ENCODE data around the gene IFNG. TPM values are rescaled to one million over a fixed set of nuclear protein-coding genes. Genes with fewer than 3 reads are reported as not detected.

Gene IFNG
- total and polyA plus RNA-seq, 10 of the 15 experiments (the other 5 are each of a cell fraction or from before 2014, with no cell fraction given) = 0.10 to 1.4 (median 0.25) TPM; not detected in 2

DNA sequence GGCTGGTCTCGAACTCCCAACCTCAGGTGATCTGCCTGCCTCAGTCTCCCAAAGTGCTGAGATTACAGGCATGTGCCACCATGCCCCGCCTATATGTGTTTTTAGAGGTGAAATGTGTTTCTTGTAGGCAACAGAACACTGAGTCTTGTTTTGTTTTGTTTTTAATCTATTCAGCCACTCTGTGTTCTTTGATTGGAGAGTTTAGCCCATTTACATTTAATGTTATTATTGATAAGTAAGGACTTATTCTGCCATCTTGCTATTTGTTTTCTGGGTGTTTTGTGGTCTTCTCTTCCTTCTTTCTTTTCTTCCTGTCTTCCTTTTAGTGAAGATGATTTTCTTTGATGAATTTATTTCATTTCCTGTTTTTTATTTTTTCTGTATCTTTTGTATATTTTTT lies 29.6 kb downstream of the IFNG start (continued):
- TF ChIP-seq, protein P1, sequence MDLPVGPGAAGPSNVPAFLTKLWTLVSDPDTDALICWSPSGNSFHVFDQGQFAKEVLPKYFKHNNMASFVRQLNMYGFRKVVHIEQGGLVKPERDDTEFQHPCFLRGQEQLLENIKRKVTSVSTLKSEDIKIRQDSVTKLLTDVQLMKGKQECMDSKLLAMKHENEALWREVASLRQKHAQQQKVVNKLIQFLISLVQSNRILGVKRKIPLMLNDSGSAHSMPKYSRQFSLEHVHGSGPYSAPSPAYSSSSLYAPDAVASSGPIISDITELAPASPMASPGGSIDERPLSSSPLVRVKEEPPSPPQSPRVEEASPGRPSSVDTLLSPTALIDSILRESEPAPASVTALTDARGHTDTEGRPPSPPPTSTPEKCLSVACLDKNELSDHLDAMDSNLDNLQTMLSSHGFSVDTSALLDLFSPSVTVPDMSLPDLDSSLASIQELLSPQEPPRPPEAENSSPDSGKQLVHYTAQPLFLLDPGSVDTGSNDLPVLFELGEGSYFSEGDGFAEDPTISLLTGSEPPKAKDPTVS (IDR thresholded peaks at IDR 0.05; ENCODE audit: low read depth, low read length) = no peak
- TF ChIP-seq SUZ12 (IDR thresholded peaks at IDR 0.05; ENCODE audit: unreplicated experiment) = no peak
- no peak for TF ChIP-seq RELA (IDR thresholded peaks at IDR 0.05; ENCODE audit: borderline replicate concordance, partially characterized antibody)
- no peak for TF ChIP-seq SRF (IDR thresholded peaks at IDR 0.05; ENCODE audit: low read depth in 2 of 2, low read length in 2 of 2)
- no peak for TF ChIP-seq DPF2 (IDR thresholded peaks at IDR 0.05)
- TF ChIP-seq BACH1 (IDR thresholded peaks at IDR 0.05; ENCODE audit: borderline replicate concordance) = no peak
- TF ChIP-seq RB1 (IDR thresholded peaks at IDR 0.05; ENCODE audit: borderline replicate concordance) = no peak
- TF ChIP-seq, protein P2, sequence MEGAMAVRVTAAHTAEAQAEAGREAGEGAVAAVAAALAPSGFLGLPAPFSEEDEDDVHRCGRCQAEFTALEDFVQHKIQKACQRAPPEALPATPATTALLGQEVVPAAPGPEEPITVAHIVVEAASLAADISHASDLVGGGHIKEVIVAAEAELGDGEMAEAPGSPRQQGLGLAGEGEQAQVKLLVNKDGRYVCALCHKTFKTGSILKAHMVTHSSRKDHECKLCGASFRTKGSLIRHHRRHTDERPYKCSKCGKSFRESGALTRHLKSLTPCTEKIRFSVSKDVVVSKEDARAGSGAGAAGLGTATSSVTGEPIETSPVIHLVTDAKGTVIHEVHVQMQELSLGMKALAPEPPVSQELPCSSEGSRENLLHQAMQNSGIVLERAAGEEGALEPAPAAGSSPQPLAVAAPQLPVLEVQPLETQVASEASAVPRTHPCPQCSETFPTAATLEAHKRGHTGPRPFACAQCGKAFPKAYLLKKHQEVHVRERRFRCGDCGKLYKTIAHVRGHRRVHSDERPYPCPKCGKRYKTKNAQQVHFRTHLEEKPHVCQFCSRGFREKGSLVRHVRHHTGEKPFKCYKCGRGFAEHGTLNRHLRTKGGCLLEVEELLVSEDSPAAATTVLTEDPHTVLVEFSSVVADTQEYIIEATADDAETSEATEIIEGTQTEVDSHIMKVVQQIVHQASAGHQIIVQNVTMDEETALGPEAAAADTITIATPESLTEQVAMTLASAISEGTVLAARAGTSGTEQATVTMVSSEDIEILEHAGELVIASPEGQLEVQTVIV (IDR thresholded peaks at IDR 0.05; ENCODE audit: borderline replicate concordance, partially characterized antibody) = no peak
